Prostate gland (tissue), 2 donors: Measurements from ENCODE around the gene FAM185A.

ENCODE experiments used
- POLR2A ChIP-seq: fragments of 450-650 bp; IDR thresholded peaks from one replicate; pipeline ENCODE4 v1.6.1; 2016; ENCODE audit warnings: antibody characterized with exemption, mild to moderate bottlenecking
- TF ChIP-seq, protein P1 (sequence below), 4 experiments: fragments of 200-600 bp in 2 of 4; fragments of 450-650 bp in 2 of 4; sonication (generic) in 2 of 4; IDR thresholded peaks; 1 replicate in 3 of 4; 2 replicates in 1 of 4; pipeline ENCODE4 v1.5.1; 2016 to 2019; ENCODE audit warnings: antibody characterized with exemption in 4 of 4, mild to moderate bottlenecking in 2 of 4, moderate library complexity in 2 of 4

DNA sequence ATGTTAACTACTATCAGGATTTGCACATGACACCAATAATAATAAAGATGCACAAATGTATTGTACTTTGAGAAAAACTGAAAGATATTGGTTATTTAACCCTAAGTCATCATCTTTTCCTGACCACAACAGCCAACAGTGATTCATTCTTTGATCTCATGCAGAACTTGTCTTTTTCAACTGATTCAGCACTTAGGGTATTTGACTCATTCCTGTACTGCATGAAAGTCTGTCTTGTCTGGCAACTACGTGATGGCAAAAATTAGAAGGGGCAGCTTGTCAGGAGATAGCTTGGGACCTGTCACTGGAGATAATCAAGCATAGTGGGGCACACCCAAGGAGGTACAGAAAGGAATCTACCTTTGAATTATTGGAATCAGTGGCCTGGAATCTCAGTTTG lies 86.2 kb downstream of the FAM185A start:
- TF ChIP-seq, protein P1, sequence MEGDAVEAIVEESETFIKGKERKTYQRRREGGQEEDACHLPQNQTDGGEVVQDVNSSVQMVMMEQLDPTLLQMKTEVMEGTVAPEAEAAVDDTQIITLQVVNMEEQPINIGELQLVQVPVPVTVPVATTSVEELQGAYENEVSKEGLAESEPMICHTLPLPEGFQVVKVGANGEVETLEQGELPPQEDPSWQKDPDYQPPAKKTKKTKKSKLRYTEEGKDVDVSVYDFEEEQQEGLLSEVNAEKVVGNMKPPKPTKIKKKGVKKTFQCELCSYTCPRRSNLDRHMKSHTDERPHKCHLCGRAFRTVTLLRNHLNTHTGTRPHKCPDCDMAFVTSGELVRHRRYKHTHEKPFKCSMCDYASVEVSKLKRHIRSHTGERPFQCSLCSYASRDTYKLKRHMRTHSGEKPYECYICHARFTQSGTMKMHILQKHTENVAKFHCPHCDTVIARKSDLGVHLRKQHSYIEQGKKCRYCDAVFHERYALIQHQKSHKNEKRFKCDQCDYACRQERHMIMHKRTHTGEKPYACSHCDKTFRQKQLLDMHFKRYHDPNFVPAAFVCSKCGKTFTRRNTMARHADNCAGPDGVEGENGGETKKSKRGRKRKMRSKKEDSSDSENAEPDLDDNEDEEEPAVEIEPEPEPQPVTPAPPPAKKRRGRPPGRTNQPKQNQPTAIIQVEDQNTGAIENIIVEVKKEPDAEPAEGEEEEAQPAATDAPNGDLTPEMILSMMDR (IDR thresholded peaks at IDR 0.05): no peak
- TF ChIP-seq POLR2A: no peak
